Cardiac septum (tissue), 1 donor: ENCODE measurements around the gene MEN1. TPM values are rescaled to one million over a fixed set of nuclear protein-coding genes. Genes with fewer than 3 reads are reported as not detected.
"Not testable (repeated sequence)": the region's sequence is repeated elsewhere in the genome, so short reads cannot be mapped to it uniquely, and the experiment has no call there.

Experiments used
- DNase-seq: peaks from one replicate; pipeline ENCODE4 v3.0.0-alpha.2; 2020; ENCODE audit warnings: low spot score
- intact Hi-C: fragments of 100-400 bp; cut with DNase I; formaldehyde crosslinking; loops from one replicate; pipeline ENCODE4 v1.14.0; 2022
- total RNA-seq: library from RNA; stranded (reverse); fragmentation: NEBNext Ultra II Directional; extraction: Animal tissue kit (Norgen Biotek cat#: 25700); gene quantifications from one replicate; pipeline ENCODE4 v1.2.1, GENCODE V29; 2021
- donor health status: DM: no; HTN: no; CAD: no.

MEN1 gene
- total RNA-seq, 1 donor from 2014 or later, result 8.6 TPM

DNA sequence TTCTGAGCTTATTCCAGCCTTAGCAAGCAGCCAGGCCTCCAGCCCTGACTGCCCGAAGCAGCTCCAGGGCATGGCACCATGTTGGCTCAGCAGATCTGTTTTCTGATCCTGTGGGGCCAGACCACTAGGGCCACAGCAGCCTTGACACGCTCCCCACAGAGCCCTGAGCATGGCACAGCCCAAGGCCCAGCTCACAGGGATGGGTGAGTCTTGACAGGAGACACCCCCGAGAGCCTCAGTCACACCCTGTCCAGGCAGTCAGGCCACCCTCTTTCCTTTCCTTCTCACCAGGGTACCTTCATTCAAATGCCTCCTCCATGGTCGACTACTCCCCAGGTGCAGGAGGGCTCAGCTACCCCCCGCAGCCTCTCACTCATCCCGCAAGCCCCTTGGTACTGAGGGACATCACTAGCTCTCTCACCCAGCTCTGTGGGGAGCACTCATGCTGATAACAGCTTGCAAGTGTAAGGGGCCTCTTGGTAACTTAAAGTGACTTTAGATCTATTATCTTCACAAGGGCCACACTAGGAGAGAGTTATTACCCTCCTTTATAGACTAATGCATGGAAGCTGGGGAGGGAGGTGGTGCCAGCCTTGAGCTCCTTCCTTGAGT is 38.0 kb upstream of the MEN1 start:
- intact Hi-C loops, result loop anchor here (2.0 to 10.0 kb wide), 3 partner anchors 164 to 270 kb away; partner anchors contain the start of gene ARL2
- DNase-seq, result no peak

DNA sequence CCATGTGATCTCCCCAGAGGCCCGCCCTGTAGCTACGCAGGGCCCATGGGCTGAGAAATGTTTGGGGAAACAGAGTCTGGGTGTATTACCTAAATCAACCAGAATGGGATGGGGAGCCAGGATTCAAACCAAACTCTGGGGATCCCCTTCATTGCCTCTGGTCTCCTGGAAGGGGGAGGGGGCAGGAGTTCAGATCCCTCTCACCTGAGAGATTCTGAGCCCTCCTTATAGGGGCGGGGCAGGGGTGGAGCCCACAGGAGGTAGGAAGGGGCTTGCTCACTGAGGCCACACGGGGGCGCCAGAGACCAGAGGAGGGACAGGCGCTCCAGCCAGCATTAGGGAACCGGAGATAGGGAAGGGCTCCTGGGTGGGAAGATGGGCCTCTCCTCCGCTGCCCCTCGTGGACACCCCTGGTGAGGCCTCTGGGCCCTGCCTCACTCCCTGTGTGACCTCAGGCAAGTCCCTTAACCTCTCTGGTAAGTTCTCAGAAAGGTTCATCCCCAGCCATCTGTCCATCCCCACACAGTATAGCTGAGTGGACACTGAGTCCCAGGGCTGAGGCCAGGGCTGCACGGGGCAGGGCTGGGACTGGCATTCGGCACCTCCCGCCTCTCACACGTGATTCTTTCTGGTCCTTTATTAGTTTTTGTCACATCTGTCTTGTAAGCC is 36.8 kb upstream of the MEN1 start:
- intact Hi-C loops, result loop anchor here (1.0 to 10.0 kb wide), 3 partner anchors 47 to 228 kb away; partner anchors contain the start of gene ARL2
- peak; percentile 96 for DNase-seq

DNA sequence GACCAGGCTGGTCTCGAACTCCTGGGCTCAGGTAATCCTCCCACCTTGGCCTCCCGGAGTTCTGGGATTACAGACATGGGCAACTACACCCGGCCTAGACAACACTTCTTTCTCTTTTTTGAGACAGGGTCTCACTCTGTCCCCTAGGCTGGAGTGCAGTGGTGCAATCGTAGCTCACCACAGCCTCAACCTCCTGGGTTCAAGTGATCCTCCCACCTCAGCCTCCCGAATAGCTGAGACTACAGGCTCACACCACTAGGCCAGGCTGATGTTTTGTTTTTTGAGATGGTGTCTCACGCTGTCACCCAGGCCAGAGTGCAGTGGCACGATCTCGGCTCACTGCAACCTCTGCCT is 35.4 kb upstream of the MEN1 start:
- intact Hi-C loops, result loop anchor here (5.0 to 10.0 kb wide), 2 partner anchors 167 to 229 kb away; partner anchors contain the start of gene ARL2
- DNase-seq, result not testable (repeated sequence)

DNA sequence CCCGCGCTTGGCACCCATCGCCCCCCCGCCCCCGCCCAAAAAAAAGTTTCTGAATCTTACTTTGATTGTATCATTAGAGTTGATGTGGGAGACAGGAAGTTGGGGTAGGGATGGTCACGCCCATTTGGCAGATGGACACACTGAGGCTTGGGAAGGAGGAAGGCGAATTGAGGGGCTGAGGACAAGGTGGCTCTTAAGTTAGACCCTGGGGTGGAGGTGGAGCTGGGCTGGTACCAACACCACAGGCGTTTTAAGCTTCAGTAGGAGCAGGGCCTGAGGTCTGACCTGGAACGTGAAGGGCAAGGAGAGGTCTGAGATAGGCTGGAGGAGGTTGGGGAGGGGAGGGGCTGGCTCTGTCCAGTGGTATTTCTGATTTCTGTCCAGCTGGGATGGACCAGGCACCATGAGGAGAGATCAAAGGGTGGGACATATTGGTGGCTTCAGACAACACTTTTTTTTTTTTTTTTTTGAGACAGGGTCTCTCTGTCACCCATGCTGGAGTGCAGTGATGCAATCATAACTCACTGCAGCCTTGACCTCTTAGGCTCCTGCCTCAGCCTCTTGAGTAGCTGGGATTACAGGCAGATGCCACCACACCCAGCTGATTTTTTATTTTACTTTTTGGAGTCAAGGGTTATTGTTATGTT is 34.9 kb upstream of the MEN1 start:
- DNase-seq, result no peak
- intact Hi-C loops, result loop anchor here (5.0 to 10.0 kb wide), 2 partner anchors 167 to 230 kb away; partner anchors contain the start of gene ARL2

DNA sequence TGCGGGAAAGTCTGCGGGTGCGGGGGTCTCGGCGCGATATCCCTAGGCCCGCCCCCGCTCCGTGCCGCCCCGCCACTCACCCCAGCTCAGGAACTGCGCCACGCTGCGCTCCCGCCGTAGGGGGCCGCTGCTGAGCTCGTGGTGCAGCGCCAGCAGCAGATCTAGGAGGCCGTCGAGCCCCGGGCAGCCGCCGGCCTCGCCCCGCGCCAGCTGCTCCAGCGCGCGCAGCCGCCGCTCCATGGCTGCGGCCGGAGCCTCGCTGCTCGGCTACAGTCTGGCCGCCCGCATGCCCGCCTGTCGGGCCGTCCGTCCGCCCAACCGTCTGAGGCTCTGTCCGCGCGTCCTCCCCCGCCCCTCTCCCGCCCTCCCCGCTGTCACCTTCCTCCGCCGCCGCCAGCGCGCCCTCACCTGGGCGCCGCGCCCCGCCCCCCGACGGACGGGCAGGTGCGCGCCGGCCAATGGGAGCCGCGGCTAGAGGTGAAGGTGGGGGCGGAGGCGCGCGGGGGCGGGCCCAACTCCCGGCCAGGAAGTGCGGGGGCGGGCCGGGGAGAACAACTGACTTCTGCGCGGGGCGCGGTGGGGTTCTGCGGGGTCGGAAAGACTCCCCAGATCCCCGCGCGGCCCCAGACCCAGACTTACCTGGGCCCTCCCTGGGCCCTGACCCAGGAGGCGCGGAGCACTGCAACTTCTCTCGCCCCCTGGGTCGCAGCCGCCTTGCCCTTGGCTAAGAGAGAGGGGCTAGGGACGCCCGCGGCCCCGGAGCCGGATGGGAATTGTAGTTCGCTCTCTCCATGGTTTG is 34.2 kb upstream of the MEN1 start, which contains the start of gene CDC42BPG:
Gene CDC42BPG, minus strand, starts transcription at position 324 of the 799 bp plus-strand sequence. Its CDS starts 84 bp downstream, at position 240.
- DNase-seq, result no peak
- intact Hi-C loops, result loop anchor here (5.0 to 10.0 kb wide), 2 partner anchors 168 to 230 kb away; partner anchors contain the start of gene ARL2

DNA sequence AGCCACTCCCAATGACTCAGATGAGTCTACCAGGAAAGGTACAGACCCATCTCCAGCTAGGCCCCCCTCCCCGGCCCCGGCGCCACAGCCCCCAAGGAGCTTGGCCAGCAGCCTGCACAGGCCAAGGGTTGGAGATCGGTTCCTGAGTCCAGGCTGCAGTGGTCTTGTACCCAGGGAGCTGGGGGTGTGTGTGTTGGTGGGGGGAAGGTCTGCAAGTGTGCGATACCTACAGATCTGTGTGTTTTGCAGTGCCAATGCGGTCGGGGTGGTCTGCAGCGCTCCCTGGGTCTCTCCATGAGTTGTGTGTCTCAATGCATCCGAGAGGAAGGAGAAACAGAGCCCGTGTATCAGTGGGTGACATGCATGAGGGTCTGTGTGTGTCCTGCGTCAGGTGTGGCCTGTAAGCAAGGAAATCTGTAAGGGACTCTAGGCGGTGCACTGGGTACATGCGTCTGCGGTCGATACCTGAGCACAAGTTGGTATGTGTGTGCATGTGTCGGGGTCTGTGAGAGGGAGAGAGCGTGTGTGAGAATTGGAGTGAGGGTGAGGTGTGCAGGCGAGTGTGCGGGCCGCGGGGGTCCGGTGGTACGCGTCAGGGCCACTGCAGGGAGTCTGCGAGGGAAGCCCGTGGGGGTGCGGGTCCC is 33.5 kb upstream of the MEN1 start:
- intact Hi-C loops, result loop anchor here (10.0 kb wide), 1 partner anchor 231 kb away; no protein-coding TSS in a partner anchor
- DNase-seq, result no peak

DNA sequence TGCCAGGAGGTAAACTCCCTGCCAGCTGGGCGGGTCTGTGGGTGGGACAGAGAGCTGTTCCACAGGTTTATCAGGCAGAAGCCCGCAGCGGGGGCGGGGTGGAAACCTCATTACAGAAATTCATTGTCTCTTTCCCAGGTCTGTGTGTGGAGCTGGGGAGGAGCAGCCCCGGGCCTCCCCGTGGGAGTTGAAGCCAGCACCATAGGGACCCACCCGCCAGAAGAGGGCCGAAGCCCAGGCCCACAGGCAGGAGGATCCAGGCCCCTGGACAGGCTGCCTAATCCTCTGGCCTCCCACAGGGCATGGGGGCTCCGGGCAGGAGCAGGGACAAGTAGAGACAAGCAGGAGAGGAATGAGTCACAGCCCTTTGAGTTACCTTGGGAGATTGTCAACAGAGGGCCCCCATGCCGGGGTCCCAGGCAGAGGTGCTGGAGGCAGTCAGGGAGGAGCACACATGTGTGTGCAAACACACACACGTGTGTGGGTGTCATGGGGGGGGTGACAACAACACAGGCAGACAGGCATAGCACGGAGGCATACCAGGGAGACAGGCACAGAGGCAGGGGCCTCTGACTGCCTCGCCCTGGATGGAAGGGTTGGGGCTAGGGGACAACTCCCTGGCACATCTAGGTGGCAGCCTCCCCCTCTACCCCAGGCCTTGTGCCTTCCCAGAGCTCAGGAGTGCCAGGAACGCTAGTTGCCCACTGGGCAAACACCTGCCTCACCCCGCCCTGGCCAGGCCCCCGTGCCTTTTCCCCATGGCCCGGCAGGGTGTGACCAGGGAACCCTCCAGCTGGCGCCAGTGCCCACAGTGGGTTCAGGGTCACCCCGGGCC is 32.7 kb upstream of the MEN1 start:
- DNase-seq, result no peak
- intact Hi-C loops, result loop anchor here (10.0 kb wide), 1 partner anchor 232 kb away; no protein-coding TSS in a partner anchor

DNA sequence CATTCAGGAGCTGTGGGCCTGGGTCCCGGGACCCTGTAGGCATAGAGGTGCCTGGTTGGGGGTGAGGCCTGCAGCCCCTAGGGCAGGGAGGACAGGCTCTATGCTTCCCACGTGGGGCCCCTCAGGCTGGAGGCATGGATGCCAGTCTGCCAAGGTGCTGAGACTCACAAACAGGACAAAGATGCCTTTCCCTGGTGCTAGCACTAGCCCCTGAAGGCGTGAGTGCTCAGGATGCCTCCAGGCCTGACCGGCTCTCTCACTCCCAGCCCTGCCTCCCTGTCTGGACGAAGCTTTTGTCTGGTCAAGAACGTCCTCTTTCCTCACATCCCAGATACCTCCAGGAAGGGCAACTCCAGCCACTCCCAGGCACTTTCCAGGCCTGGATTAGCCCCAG is 32.0 kb upstream of the MEN1 start:
- DNase-seq, result no peak
- intact Hi-C loops, result loop anchor here (10.0 kb wide), 1 partner anchor 232 kb away; no protein-coding TSS in a partner anchor

DNA sequence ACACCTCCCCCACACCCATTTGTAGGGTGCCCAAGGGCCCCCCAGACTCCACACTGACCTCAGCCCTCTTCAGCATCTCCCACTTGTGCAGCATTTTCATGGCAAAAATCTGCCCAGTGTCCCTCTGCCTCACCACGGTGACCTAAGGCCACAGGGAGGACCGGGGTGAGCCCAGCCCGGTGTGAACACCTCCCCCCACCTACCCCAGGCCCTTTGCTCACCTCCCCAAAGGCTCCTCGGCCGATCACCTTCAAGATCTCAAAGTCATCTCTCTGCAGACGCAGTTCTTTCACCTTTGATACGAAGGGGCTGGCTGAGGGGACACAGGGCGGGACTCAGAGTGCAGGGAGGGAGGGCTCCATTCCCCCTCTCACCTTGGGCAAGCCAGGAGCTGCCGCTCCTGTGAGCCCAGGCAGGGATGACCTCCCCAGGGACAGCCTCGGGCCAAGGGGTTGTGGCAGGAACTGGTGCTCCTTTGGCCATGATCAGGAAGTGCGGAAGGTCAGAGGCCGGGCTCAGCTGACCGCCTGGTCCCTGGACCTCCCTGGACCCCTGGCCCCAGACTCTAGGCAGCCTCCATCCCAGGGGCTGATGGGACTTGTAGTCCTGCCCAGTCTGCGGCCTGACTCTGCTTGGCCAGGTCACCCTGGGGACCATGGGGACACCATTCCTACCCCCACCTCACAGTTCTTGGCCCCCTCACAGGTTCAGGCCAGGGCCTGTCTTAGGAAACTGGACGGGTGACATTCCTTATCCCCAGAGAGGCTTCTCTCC is 31.4 kb upstream of the MEN1 start:
- DNase-seq, result no peak
- intact Hi-C loops, result loop anchor here (10.0 kb wide), 1 partner anchor 233 kb away; no protein-coding TSS in a partner anchor

DNA sequence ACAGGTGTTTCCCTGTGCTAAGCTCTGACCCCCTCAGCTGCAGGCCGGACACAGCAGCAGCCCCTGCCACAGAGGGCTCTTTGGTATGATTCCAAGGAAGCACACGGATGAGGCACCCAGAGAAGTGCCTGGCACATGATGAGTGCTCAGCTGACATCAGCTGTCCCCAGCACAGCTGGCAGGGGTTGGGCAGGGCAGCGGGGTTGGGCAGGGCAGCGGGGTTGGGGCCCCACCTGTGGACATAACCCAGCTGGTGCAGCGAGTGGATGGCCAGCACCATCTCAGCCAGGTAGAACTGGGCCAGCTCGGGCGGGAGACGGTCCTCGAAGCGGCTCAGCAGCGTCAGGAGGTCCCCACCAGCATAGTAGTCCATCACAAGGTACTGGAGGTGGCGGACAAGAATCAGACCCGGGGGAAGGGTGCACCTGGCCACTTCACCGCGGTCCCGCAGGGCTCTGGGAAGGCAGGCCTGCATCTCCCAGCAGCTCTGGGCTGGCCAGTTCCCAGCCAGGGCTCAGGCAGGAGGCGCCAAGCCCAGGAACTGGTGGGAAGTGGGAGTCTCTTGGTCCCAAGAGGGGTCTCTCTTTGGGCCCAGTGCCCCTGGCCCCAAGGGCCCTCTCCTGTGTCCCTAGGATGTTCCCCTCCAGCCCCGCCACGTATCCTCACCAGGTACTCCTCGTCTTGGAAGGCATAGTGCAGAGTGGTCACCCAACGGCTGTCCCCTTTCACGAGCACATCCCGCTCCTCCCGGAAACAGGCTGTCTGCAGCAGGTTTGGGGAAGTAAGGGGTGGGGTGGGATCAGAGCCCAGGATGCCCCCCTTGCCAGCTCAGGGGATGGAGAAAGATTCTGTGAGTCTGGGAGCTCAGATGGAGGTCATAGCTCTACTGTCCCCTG is 29.8 kb upstream of the MEN1 start:
- intact Hi-C loops, result loop anchor here (10.0 kb wide), 1 partner anchor 235 kb away; no protein-coding TSS in a partner anchor
- DNase-seq, result no peak

DNA sequence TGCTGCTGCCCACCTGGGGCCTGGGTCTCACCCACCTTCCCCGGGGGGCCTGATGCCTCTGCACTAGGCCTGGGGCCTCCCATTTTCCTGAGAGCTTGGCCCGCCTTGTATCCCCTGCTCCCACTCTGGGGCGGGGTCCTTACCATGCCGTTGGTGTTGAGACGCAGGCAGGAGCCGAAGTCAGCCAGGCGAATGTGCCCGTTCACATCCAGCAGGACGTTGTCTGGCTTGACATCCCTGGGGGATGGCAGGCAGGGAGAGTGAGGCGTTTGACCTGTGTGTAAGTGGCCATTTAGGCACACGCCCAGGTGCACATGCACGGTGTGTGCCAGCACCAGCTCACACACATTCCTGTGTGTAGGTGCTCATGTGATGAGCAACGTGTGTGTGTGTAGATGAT is 29.0 kb upstream of the MEN1 start:
- no peak for DNase-seq
- intact Hi-C loops, result no loop called here

DNA sequence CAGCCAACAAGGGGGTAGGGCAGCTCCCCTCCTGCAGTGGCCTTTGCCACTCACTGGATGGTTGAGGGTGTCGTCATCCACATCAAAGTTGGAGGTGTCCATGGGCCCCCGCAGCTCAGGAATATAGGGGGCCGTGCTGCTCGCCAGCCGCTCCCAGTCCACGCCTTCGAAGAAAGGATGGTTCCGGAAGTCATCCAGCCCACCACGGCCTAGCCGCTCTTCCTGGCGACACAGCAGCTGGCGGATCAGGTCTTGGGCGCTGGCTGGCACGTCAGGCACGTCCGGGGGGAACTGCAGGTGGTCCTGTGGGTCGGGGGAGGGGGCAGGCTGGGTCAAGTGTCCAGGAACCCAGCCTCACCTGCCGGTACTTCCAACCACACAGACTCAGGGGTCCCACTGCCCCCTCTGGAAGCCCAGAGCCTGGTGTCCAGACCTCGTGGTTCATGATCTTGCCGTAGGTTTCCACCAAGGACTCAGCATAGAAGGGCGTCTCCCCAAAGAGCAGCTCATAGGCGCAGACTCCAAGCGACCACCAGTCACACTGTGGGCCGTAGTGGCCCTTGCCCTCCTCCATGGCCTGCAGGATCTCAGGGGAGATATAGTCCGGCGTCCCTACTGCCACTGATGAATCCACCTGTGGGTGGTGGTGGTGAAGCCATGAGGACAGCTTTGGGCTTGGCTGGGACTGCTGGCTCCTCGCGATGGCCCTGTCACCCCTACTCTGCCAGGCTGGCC is 28.4 kb upstream of the MEN1 start:
- intact Hi-C loops, result no loop called here

DNA sequence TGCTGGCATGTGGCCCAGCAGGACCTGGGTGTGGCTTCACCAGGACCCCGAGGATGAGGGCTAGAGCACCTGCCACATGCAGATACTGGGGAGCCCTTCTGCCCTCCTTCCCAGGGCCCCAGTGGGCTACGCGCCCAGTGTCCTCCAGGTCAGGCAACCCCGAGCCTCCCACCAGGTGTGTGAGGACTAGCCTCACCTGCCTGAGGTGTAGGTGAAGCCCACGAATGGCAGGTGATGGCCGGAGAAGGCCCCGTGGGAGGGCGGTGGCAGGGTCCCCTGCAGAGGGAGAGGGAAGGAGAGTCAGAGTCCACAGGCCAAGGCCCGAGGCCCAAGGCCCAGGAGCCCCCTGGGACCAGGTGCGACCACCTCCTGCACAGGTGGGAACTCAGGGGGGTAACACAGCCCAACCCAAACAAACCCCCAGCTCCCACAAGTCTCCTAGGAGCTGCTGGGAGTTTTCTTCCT is 27.6 kb upstream of the MEN1 start:
- intact Hi-C loops, result no loop called here
- DNase-seq, result no peak

More for the DNA sequence above, 28.4 kb upstream of the MEN1 start:
- no peak for DNase-seq

DNA sequence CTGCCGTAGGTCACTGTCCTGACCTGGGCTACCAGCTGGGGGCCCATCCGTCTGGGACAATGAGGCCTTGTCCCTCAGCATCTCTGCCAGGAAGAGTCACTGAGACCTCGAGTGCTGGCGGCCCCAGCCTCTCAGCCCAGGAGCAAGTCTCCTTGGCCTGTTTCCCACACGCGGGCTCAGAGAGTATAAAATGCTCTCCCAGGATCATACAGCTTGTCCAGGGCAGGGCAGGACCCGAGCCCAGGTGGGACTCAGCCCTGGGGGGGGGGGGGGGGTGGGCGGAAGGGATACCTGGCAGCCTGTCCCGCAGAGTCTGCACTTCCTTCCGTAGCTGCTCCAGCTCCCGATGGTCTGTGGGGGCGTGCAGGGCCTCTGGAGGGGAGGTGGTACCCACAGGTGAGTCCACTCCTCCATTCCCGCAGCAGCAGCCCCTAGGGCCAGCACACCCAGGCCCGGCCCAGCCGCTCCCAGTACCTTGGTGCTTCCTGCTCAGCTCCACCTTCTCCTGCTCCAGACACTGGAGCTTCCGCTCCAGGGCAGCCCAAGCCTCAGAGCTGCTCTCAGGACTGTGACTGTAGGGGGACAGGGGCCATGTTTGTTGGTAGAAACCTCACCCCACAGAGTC is 26.2 kb upstream of the MEN1 start:
- no peak for DNase-seq
- intact Hi-C loops, result no loop called here
